ENCODE data around the gene RTRAF.

DNA sequence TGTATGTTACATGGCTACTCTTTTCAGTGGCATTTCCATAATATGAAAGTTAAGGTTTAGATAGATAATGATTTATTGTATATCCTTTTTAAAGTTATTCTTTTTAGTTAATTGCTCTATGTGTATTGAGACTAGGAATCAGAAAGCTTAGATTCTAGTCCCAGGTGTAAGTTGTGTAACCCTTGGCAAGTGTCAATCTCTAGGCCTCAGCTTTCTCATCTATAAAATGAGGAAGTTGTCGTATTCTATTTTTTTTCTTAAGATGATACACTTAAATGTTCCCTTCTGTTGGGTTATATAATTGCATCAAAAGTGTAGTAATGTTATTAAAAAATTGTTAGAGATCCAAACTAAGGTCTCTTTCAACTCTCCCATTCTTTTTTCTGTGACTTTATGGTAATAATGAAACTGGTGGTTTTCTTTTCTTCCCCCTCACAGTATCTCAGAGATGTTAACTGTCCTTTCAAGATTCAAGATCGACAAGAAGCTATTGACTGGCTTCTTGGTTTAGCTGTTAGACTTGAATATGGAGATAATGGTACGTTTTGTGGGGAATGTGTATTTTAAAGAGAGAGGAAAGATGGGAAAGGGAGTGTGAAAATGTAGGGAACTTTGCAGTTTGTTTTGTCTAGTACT is 4.1 kb downstream of the RTRAF start:
- TF ChIP-seq, protein P1, sequence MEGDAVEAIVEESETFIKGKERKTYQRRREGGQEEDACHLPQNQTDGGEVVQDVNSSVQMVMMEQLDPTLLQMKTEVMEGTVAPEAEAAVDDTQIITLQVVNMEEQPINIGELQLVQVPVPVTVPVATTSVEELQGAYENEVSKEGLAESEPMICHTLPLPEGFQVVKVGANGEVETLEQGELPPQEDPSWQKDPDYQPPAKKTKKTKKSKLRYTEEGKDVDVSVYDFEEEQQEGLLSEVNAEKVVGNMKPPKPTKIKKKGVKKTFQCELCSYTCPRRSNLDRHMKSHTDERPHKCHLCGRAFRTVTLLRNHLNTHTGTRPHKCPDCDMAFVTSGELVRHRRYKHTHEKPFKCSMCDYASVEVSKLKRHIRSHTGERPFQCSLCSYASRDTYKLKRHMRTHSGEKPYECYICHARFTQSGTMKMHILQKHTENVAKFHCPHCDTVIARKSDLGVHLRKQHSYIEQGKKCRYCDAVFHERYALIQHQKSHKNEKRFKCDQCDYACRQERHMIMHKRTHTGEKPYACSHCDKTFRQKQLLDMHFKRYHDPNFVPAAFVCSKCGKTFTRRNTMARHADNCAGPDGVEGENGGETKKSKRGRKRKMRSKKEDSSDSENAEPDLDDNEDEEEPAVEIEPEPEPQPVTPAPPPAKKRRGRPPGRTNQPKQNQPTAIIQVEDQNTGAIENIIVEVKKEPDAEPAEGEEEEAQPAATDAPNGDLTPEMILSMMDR (conservative IDR thresholded peaks at IDR 0.05; ENCODE audit: low read depth in 2 of 2) = no peak
- TF ChIP-seq EZH2phosphoT487 (IDR thresholded peaks at IDR 0.05; ENCODE audit: unreplicated experiment) (no peak), EZH2 (IDR thresholded peaks at IDR 0.05; ENCODE audit: low read depth, unreplicated experiment) (no peak), POLR2AphosphoS5 (IDR thresholded peaks at IDR 0.05; ENCODE audit: low read depth) (no peak)
